ENCODE results near the gene TP53I13. TPM values are rescaled to one million over a fixed set of nuclear protein-coding genes. Genes with fewer than 3 reads are reported as not detected.

The TP53I13 gene
- total and polyA plus RNA-seq, 4 donors: 24.2 to 126 (median 61.4) TPM

DNA sequence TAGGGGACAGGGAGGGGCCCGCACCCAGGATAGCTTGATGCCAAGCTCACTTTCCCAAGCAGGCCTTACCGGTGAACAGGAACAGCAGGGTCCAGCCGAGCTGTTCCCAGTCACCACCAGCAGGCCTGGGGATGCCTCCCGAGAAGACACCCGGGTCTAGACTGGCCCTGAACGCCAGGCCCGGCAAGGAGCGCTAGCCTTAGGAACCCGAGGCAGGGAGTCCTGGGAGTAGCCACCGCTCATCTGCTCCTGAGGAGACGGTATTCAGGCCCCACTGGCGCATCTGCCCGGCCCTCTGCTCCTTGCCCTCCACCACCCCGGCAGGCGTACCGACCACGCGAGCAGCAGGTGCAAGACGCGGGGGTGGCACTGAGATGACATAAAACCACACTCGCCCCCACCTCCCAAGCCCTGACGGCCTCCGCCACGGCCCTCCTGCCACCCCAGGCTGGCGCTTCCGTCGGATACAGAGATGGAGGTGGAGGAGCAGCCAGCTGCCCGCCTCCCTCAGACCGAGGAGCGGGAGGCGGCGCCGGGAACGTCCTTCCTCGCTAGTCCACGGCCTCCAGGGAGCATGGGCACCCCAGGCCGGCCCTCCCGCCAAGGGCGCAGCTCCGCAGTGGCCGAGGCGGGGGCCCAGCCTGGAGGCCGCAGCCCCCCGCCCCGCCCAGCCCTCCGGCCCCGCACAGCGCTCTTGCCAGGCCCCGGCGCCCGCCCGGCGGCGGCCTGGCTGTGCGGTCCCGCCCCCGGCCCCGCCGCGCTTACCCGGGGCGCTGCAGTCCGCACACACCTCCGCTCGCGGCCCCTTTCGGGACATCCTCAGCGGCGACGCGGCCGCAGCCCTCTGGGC, 20.3 kb downstream of the TP53I13 start:
- peak overlapping the region; percentile 80 for H3K4me3 ChIP-seq
- no peaks in the 10 kb centered on the region for H3K9me3 ChIP-seq (ENCODE audit: control insufficient read depth in 4 of 4, insufficient read depth in 3 of 4, low read length in 3 of 4)
- peaks cover 7 to 72% (median 33%) of the 10 kb centered on the region in 5 donors for H3K4me1 ChIP-seq (ENCODE audit: control insufficient read depth in 5 of 5, insufficient read depth in 5 of 5, low read length in 5 of 5)
- WGBS, 2 donors: 1% methylated on average over 46 to 72 of the region's 72 CpGs
- TF ChIP-seq, protein P1, sequence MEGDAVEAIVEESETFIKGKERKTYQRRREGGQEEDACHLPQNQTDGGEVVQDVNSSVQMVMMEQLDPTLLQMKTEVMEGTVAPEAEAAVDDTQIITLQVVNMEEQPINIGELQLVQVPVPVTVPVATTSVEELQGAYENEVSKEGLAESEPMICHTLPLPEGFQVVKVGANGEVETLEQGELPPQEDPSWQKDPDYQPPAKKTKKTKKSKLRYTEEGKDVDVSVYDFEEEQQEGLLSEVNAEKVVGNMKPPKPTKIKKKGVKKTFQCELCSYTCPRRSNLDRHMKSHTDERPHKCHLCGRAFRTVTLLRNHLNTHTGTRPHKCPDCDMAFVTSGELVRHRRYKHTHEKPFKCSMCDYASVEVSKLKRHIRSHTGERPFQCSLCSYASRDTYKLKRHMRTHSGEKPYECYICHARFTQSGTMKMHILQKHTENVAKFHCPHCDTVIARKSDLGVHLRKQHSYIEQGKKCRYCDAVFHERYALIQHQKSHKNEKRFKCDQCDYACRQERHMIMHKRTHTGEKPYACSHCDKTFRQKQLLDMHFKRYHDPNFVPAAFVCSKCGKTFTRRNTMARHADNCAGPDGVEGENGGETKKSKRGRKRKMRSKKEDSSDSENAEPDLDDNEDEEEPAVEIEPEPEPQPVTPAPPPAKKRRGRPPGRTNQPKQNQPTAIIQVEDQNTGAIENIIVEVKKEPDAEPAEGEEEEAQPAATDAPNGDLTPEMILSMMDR (IDR thresholded peaks at IDR 0.05; ENCODE audit: control extremely low read depth, extremely low read depth): no peak
- DNase-seq (peak in 2 of 3 donors; percentile 11 to 28), ATAC-seq (ENCODE audit: insufficient read depth, low FRiP score) (no peak)
- H3K27me3 ChIP-seq (ENCODE audit: control insufficient read depth in 3 of 3, insufficient read depth in 3 of 3, low read length in 2 of 3): no peaks in the 10 kb centered on the region
- H3K9ac ChIP-seq (ENCODE audit: insufficient read depth in 1 of 2, low read length in 2 of 2): no peak overlapping the region
- H3K27ac ChIP-seq (ENCODE audit: low read depth in 1 of 2, low read length in 1 of 2): peak overlapping the region; percentile 80 to 92
- H3K36me3 ChIP-seq (ENCODE audit: control insufficient read depth in 4 of 4, insufficient read depth in 4 of 4, low read length in 4 of 4): no peaks in the 10 kb centered on the region

DNA sequence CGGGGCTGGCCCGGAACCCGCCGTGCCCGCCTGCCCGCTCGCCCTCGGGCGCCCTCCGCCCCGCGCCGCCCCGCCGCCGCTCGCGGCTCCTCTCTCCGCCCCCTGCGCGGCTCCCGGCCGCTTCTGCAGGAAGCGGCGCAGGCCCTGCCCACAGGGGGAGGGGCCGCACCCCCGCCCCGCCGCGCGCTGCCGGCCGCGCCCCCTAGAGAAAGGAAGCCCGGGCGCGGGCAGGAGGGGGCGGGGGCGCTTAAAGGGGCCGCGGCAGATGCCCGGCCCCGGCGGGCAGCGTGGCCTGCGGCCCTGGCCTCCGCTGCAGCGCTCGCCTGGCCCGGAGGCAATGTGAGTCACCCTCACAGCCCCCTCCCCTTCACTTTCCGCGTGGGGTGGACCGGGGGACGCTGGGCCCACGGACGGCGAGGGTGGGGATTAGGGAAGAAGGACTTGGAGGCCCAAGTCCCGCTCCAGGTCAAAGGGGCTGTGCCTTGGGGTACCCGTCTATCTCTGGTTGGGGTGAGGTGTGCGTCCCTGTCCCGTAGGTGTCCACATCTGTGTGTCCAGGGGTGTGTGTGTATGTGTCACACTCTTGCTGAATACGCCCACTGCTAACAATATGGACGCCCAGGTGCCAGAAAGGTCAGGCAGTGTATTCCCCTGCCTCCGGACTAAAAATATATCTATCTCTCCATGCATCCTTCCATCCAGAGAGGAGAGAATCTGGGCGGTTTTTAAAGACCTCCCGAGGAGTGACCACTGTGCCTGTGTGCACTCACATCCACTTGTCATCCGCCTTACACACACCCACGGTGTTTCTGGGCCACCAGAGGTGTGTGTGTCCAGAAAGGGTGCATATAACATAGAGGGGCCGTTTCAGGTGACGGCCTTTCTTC, 21.3 kb downstream of the TP53I13 start, which contains the start of gene GIT1:
Gene GIT1 (minus strand): TSS at position 125 of the 887 bp plus-strand sequence. CDS start 270 bp downstream, outside the sequence.
- Histone ChIP-seq H3K36me3 (ENCODE audit: control insufficient read depth in 4 of 4, insufficient read depth in 4 of 4, low read length in 4 of 4) (no peaks in the 10 kb centered on the region), H3K4me1 (ENCODE audit: control insufficient read depth in 5 of 5, insufficient read depth in 5 of 5, low read length in 5 of 5) (peaks cover 10 to 75% (median 31%) of the 10 kb centered on the region in 5 donors), H3K4me3 (peak within 1 kb of the TSS; percentile 80), H3K27me3 (ENCODE audit: control insufficient read depth in 3 of 3, insufficient read depth in 3 of 3, low read length in 2 of 3) (no peaks in the 10 kb centered on the region), H3K27ac (ENCODE audit: low read depth in 1 of 2, low read length in 1 of 2) (peak within 1 kb of the TSS; percentile 82 to 92), H3K9ac (ENCODE audit: insufficient read depth in 1 of 2, low read length in 2 of 2) (peak within 1 kb of the TSS in 1 of 2 donors; percentile 71), H3K9me3 (ENCODE audit: control insufficient read depth in 4 of 4, insufficient read depth in 3 of 4, low read length in 3 of 4) (no peaks in the 10 kb centered on the region)
- DNase-seq (peak; percentile 87 to 94 (median 88)), ATAC-seq (ENCODE audit: insufficient read depth, low FRiP score) (peak; percentile 80)
- 5 to 7% methylated on average over 44 to 70 of the region's 70 CpGs for WGBS, 2 donors
- TF ChIP-seq, protein P1 (IDR thresholded peaks at IDR 0.05; ENCODE audit: control extremely low read depth, extremely low read depth): no peak

DNA sequence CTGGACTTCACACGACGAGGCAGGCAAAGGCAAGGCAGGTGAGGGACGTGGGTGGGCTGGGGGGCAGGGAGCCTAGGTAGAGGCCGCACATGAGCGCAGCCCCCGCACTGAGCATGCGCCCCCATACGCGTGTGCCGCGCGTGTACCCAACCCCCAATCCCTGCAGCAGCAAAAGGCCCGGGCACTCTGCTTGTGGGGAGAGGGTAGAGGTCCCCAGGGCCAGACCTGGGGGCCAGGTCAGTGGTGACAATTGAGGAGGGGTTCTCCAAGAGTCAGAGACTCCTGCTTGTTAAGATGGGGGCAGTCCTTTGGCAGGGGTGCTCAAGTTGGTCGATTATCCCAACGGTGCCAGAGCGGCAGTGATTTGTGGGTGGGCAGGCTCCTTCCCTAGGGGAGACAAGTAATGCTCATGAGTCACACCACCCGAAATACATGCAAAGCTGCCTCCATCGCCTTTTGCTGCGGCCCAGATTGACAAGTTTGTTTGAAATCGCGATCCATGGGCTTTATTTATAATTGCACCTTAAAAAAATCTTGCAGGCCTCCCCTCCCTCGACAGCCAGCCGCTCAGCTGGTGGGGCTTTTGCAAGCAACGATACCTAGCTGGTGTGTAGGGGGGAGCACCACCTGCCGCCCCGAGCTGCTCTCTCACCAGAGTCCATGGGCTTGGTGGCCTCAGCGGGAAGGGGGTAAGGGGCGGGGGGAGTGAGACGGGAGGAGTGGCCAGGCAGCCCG, 22.1 kb downstream of the TP53I13 start:
- TF ChIP-seq, protein P1 (IDR thresholded peaks at IDR 0.05; ENCODE audit: control extremely low read depth, extremely low read depth): no peak
- no peak overlapping the region for H3K9ac ChIP-seq (ENCODE audit: insufficient read depth in 1 of 2, low read length in 2 of 2)
- no peak overlapping the region for H3K4me3 ChIP-seq
- H3K4me1 ChIP-seq (ENCODE audit: control insufficient read depth in 5 of 5, insufficient read depth in 5 of 5, low read length in 5 of 5): peaks cover 10 to 74% (median 31%) of the 10 kb centered on the region in 5 donors
- DNase-seq: peak in 1 of 3 donors; percentile 17
- ATAC-seq (ENCODE audit: insufficient read depth, low FRiP score): no peak
- no peaks in the 10 kb centered on the region for H3K36me3 ChIP-seq (ENCODE audit: control insufficient read depth in 4 of 4, insufficient read depth in 4 of 4, low read length in 4 of 4)
- no peaks in the 10 kb centered on the region for H3K27me3 ChIP-seq (ENCODE audit: control insufficient read depth in 3 of 3, insufficient read depth in 3 of 3, low read length in 2 of 3)
- H3K27ac ChIP-seq (ENCODE audit: low read depth in 1 of 2, low read length in 1 of 2): peak overlapping the region; percentile 51 to 89
- no peaks in the 10 kb centered on the region for H3K9me3 ChIP-seq (ENCODE audit: control insufficient read depth in 4 of 4, insufficient read depth in 3 of 4, low read length in 3 of 4)
- 38 to 40% methylated on average over 30 of the region's 30 CpGs for WGBS, 2 donors

All from lung (tissue), 12 donors.